IMR-90 (cell line): ENCODE results near the gene EFNB2. TPM values are rescaled to one million over a fixed set of nuclear protein-coding genes. Genes with fewer than 3 reads are reported as not detected.

Source experiments
- ATAC-seq: fragments of 200-7000 bp; cut with Tn5 transposase; 2 replicates; pipeline ENCODE4 v1.9.1; 2020; ENCODE audit warnings: low read depth, mild to moderate bottlenecking, moderate library complexity
- BruUV-seq: library from RNA; stranded (reverse); fragments of 400-500 nt; replicated peaks from 2 replicates; lab custom pipeline; 2021; lab: Mats Ljungman, UMichigan
- CTCF ChIA-PET: fragments of 300-600 bp; formaldehyde crosslinking; extraction: SDS; loops from one replicate; lab custom pipeline; 2021; ENCODE audit warnings: antibody characterized with exemption; lab: Yijun Ruan, JAX
- POLR2A ChIA-PET: fragments of 300-600 bp; sonication (Branson Sonifier 250); formaldehyde crosslinking; loops from one replicate; lab custom pipeline; 2022; ENCODE audit warnings: antibody characterized with exemption; ENCODE audit not compliant: unreplicated experiment; lab: Charles Lee
- DNase-seq: peaks from one replicate; pipeline ENCODE4 v3.0.0; 2013
- H2AFZ ChIP-seq: replicated peaks from 2 replicates; pipeline ENCODE3; 2013; ENCODE audit warnings: low read length, mild to moderate bottlenecking; ENCODE audit not compliant: poor library complexity
- H2AK5ac ChIP-seq: 2 replicates; pipeline ENCODE4 v1.6.1; 2013; ENCODE audit warnings: low read depth, low read length, inconsistent platforms
- H2AK9ac ChIP-seq: replicated peaks from 2 replicates; pipeline ENCODE3; 2013; ENCODE audit warnings: mild to moderate bottlenecking, low read depth, low read length, moderate library complexity; ENCODE audit not compliant: poor library complexity
- H2BK120ac ChIP-seq: 2 replicates; pipeline ENCODE4 v1.6.1; 2013; ENCODE audit warnings: low read depth, low read length, inconsistent platforms
- H2BK15ac ChIP-seq: 3 replicates; pipeline ENCODE4 v1.6.1; 2013; ENCODE audit warnings: low read depth, low read length, inconsistent platforms
- H2BK20ac ChIP-seq: 2 replicates; pipeline ENCODE4 v1.6.1; 2013; ENCODE audit warnings: low read depth, mild to moderate bottlenecking, inconsistent platforms, low read length, moderate library complexity
- H2BK5ac ChIP-seq: 2 replicates; pipeline ENCODE4 v1.6.1; 2013; ENCODE audit warnings: mild to moderate bottlenecking, low read depth, low read length, inconsistent platforms; ENCODE audit not compliant: poor library complexity, severe bottlenecking
- H3K14ac ChIP-seq: replicated peaks from 2 replicates; pipeline ENCODE4 v1.6.1; 2013; ENCODE audit warnings: low read depth, low read length, inconsistent platforms
- H3K18ac ChIP-seq: 2 replicates; pipeline ENCODE4 v1.6.1; 2013; ENCODE audit warnings: low read depth, low read length, control low read depth
- H3K23ac ChIP-seq: 2 replicates; pipeline ENCODE4 v1.6.1; 2013; ENCODE audit warnings: low read depth, low read length, inconsistent platforms
- H3K27ac ChIP-seq: 2 replicates; pipeline ENCODE4 v1.5.1; 2013; ENCODE audit warnings: mild to moderate bottlenecking, control low read depth, low read length; ENCODE audit not compliant: insufficient read depth
- H3K27me3 ChIP-seq: 2 replicates; pipeline ENCODE4 v1.6.1; 2013; ENCODE audit warnings: low read length; ENCODE audit not compliant: control insufficient read depth, insufficient read depth
- H3K36me3 ChIP-seq: 2 replicates; pipeline ENCODE4 v1.6.1; 2013; ENCODE audit warnings: low read length, mixed read lengths; ENCODE audit not compliant: control insufficient read depth, insufficient read depth
- H3K4ac ChIP-seq: 2 replicates; pipeline ENCODE4 v1.6.1; 2013; ENCODE audit warnings: low read depth, low read length, inconsistent platforms
- H3K4me1 ChIP-seq: 2 replicates; pipeline ENCODE4 v1.6.1; 2013; ENCODE audit warnings: low read length, mixed read lengths; ENCODE audit not compliant: control insufficient read depth, insufficient read depth
- H3K4me2 ChIP-seq: 2 replicates; pipeline ENCODE4 v1.6.1; 2013; ENCODE audit warnings: low read depth, mild to moderate bottlenecking, control low read depth, low read length, moderate library complexity
- H3K4me3 ChIP-seq: 2 replicates; pipeline ENCODE4 v1.5.1; 2013; ENCODE audit warnings: low read depth, mild to moderate bottlenecking, control low read depth, low read length, moderate library complexity; ENCODE audit not compliant: insufficient read depth
- H3K56ac ChIP-seq: 2 replicates; pipeline ENCODE4 v1.6.1; 2013; ENCODE audit warnings: low read length, inconsistent platforms; ENCODE audit not compliant: insufficient read depth; ENCODE audit errors: extremely low read depth
- H3K79me1 ChIP-seq, 2 experiments: 2 replicates each; pipeline ENCODE4 v1.6.1; 2013; ENCODE audit warnings: low read length in 2 of 2, inconsistent platforms in 1 of 2, low read depth in 1 of 2
- H3K9ac ChIP-seq: 2 replicates; pipeline ENCODE4 v1.6.1; 2013; ENCODE audit warnings: low read depth, low read length, control low read depth
- H3K9me1 ChIP-seq: 2 replicates; pipeline ENCODE4 v1.6.1; 2013; ENCODE audit warnings: low read length, inconsistent platforms; ENCODE audit not compliant: insufficient read depth
- H3K9me3 ChIP-seq: 2 replicates; pipeline ENCODE4 v1.6.1; 2013; ENCODE audit warnings: low read length; ENCODE audit not compliant: control insufficient read depth, insufficient read depth
- H4K20me1 ChIP-seq: 2 replicates; pipeline ENCODE4 v1.6.1; 2013; ENCODE audit warnings: low read length, inconsistent platforms; ENCODE audit not compliant: insufficient read depth
- H4K5ac ChIP-seq: 2 replicates; pipeline ENCODE4 v1.6.1; 2013; ENCODE audit warnings: mild to moderate bottlenecking, low read depth, low read length, control low read depth
- H4K8ac ChIP-seq, 2 experiments: 2 replicates each; pipeline ENCODE4 v1.6.1; 2013; ENCODE audit warnings: low read depth in 2 of 2, low read length in 2 of 2, control low read depth in 1 of 2, inconsistent platforms in 1 of 2
- H4K91ac ChIP-seq: 2 replicates; pipeline ENCODE4 v1.6.1; 2013; ENCODE audit warnings: low read depth, low read length, inconsistent platforms; ENCODE audit not compliant: insufficient read depth
- BHLHE40 ChIP-seq: fragments of 150-350 bp; IDR thresholded peaks from 2 replicates; pipeline ENCODE4 v1.6.1; 2016; ENCODE audit warnings: mild to moderate bottlenecking, low read depth, low read length
- CEBPB ChIP-seq: IDR thresholded peaks from 2 replicates; pipeline ENCODE4 v1.6.1; 2012; ENCODE audit warnings: low read depth, low read length, improper control_type of control experiment
- CHD1 ChIP-seq: IDR thresholded peaks from 2 replicates; pipeline ENCODE4 v1.6.1; 2012; ENCODE audit warnings: low read depth, low read length, improper control_type of control experiment
- CTCF ChIP-seq: conservative IDR thresholded peaks from 2 replicates; pipeline ENCODE4 v1.5.1; 2012; ENCODE audit warnings: mild to moderate bottlenecking, low read depth, low read length, improper control_type of control experiment
- FOS ChIP-seq: fragments of 150-350 bp; IDR thresholded peaks from 2 replicates; pipeline ENCODE4 v1.6.1; 2016; ENCODE audit warnings: low read depth, low read length
- MAFK ChIP-seq: IDR thresholded peaks from 2 replicates; pipeline ENCODE4 v1.6.1; 2012; ENCODE audit warnings: low read depth, low read length, improper control_type of control experiment
- MAZ ChIP-seq: IDR thresholded peaks from 2 replicates; pipeline ENCODE4 v1.6.1; 2012; ENCODE audit warnings: low read depth, mild to moderate bottlenecking, low read length, improper control_type of control experiment, moderate library complexity, borderline replicate concordance
- MXI1 ChIP-seq: IDR thresholded peaks from 2 replicates; pipeline ENCODE4 v1.6.1; 2012; ENCODE audit warnings: low read depth, mild to moderate bottlenecking, low read length, moderate library complexity, borderline replicate concordance
- NFE2L2 ChIP-seq: fragments of 150-350 bp; IDR thresholded peaks from 2 replicates; pipeline ENCODE4 v1.6.1; 2016; ENCODE audit warnings: low read depth, mild to moderate bottlenecking, low read length
- POLR2A ChIP-seq: IDR thresholded peaks from 2 replicates; pipeline ENCODE4 v1.6.1; 2012; ENCODE audit warnings: mild to moderate bottlenecking, low read depth, low read length
- RAD21 ChIP-seq: IDR thresholded peaks from 2 replicates; pipeline ENCODE4 v1.6.1; 2012; ENCODE audit warnings: low read length, improper control_type of control experiment
- RCOR1 ChIP-seq: IDR thresholded peaks from 2 replicates; pipeline ENCODE4 v1.6.1; 2012; ENCODE audit warnings: mild to moderate bottlenecking, low read length, improper control_type of control experiment; ENCODE audit not compliant: insufficient replicate concordance
- RFX5 ChIP-seq: IDR thresholded peaks from 2 replicates; pipeline ENCODE4 v1.8.0; 2012; ENCODE audit warnings: low read depth, mild to moderate bottlenecking, low read length, moderate library complexity
- SMC3 ChIP-seq: fragments of 150-350 bp; IDR thresholded peaks from 2 replicates; pipeline ENCODE4 v1.6.1; 2016; ENCODE audit warnings: low read depth, mild to moderate bottlenecking, antibody characterized with exemption, low read length, moderate library complexity
- USF2 ChIP-seq: fragments of 150-350 bp; IDR thresholded peaks from 2 replicates; pipeline ENCODE4 v1.6.1; 2017; ENCODE audit warnings: mild to moderate bottlenecking, antibody characterized with exemption, low read length, low read depth
- WGBS, 2 experiments: methylation state at CpG; one replicate each; pipeline versions ENCODE4 v1.1.5 to v1.1.7; 2013; ENCODE audit warnings: missing lambda C conversion rate in 2 of 2; ENCODE audit not compliant: insufficient read length in 1 of 2; ENCODE audit errors: extremely low coverage in 2 of 2; 5-methylcytosine and 5-hydroxymethylcytosine counted together
- dilution Hi-C: fragments of 300-500 bp; cut with HindIII; formaldehyde crosslinking; loops from one replicate; pipeline ENCODE4 v1.14.3; 2018; ENCODE audit warnings: low sequenced_read_pairs; ENCODE audit not compliant: unreplicated experiment
- in situ Hi-C: fragments of 300-500 bp; cut with MboI; formaldehyde crosslinking; loops from 3 replicates; pipeline ENCODE4 v1.14.3; 2019; ENCODE audit warnings: low sequenced_read_pairs, inconsistent platforms, mixed read lengths
- intact Hi-C: fragments of 100-400 bp; cut with micrococcal nuclease; formaldehyde crosslinking; loops from 2 replicates; pipeline ENCODE4 v1.10.0; 2022
- polyA plus RNA-seq, 3 experiments: library from polyadenylated mRNA; depleted of rRNA; stranded (reverse); fragments of >200 nt; gene quantifications; 2 replicates each; pipeline ENCODE4 v1.2.3, GENCODE V29; 2012; ENCODE audit warnings: low replicate concordance in 1 of 3
- total RNA-seq: library from RNA; depleted of rRNA; stranded (reverse); fragments of >200 nt; gene quantifications from 2 replicates; pipeline ENCODE4 v1.2.3, GENCODE V29; 2012
- TF ChIP-seq, protein P1 (sequence below): fragments of 150-350 bp; IDR thresholded peaks from 2 replicates; pipeline ENCODE4 v1.6.1; 2016; ENCODE audit warnings: low read depth, mild to moderate bottlenecking, low read length, moderate library complexity, borderline replicate concordance

EFNB2 gene
- total and polyA plus RNA-seq, 2 of the 4 experiments (the other 2 are of a cell fraction): 5.4 to 6.0 TPM

DNA sequence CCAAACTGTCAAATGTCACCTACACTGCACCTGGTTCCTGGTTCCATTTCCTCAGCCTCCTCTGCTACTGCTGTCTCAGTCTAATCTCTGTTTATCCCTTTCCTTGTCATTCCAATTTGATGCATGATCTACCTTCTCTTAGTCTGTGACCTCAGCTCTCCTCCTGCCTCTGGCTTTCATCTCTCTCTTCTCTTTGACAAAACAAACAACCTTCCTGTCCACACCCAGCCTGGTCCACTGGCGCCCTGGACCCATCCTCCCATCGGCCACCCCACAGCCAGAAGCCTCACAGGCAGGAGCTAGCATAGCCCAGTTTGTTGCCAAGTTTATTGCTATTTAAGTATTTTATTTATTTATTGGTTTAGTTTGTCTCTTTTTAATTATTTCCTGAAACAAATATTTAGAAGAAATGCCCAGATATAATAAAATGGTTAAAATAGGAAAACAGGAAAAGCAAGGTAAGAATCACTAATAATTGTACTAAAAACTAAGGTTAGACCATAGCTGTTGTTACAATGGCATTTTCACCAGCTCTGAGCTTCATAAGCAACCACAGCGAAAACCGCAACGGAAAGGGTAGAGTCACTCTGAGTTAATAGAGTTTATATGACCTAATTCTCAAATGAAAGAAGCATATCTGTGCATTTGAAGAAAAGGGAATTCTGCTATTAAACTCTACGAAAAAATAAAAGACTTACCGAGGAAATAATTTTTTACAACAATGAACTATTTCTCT lies 68.6 kb downstream of the EFNB2 start:
- intact Hi-C loops: no loop called here
- no peak for ATAC-seq
- no peak overlapping the region for H4K5ac ChIP-seq
- no peak overlapping the region for H3K4me3 ChIP-seq
- H3K27ac ChIP-seq: no peak overlapping the region
- no peak overlapping the region for H3K14ac ChIP-seq
- H2BK20ac ChIP-seq: no peak overlapping the region
- H3K9me3 ChIP-seq: no peaks in the 10 kb centered on the region
- ChIA-PET POLR2A (no interaction called here), CTCF (interaction anchor here (0.8 kb wide), 1 partner anchor 11 kb away, joined by 3 read pairs; no protein-coding TSS in a partner anchor)
- no TSS peak for BruUV-seq
- no peak overlapping the region for H3K4me2 ChIP-seq
- no peak for TF ChIP-seq RFX5
- TF ChIP-seq, protein P1, sequence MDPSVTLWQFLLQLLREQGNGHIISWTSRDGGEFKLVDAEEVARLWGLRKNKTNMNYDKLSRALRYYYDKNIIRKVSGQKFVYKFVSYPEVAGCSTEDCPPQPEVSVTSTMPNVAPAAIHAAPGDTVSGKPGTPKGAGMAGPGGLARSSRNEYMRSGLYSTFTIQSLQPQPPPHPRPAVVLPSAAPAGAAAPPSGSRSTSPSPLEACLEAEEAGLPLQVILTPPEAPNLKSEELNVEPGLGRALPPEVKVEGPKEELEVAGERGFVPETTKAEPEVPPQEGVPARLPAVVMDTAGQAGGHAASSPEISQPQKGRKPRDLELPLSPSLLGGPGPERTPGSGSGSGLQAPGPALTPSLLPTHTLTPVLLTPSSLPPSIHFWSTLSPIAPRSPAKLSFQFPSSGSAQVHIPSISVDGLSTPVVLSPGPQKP: no peak
- TF ChIP-seq MXI1: no peak
- no peak for TF ChIP-seq MAFK
- TF ChIP-seq CTCF: no peak
- no peak for TF ChIP-seq USF2
- TF ChIP-seq CHD1: no peak
- no peak for TF ChIP-seq SMC3
- TF ChIP-seq RAD21: no peak
- no peak for TF ChIP-seq MAZ
- TF ChIP-seq CEBPB: no peak
- no peak for TF ChIP-seq FOS
- TF ChIP-seq NFE2L2: no peak
- TF ChIP-seq POLR2A: no peak
- TF ChIP-seq RCOR1: no peak
- TF ChIP-seq BHLHE40: no peak
- in situ Hi-C loops: no loop called here
- no CpG with 5 or more reads among the region's 7 CpGs for WGBS, 2 experiments
- H3K56ac ChIP-seq: no peak overlapping the region
- H2AK5ac ChIP-seq: no peak overlapping the region
- no peak overlapping the region for H2BK15ac ChIP-seq
- no peak overlapping the region for H3K9ac ChIP-seq
- no peaks in the 10 kb centered on the region for H3K79me1 ChIP-seq
- no peak overlapping the region for H2AFZ ChIP-seq
- H3K36me3 ChIP-seq: no peaks in the 10 kb centered on the region
- no peaks in the 10 kb centered on the region for H3K4me1 ChIP-seq
- peaks cover 2% of the 10 kb centered on the region; the same call in 1 of the 2 replicates for H3K27me3 ChIP-seq
- H3K9me1 ChIP-seq: no peaks in the 10 kb centered on the region
- no peak overlapping the region for H3K4ac ChIP-seq
- no peak overlapping the region for H4K8ac ChIP-seq
- H3K23ac ChIP-seq: no peak overlapping the region
- no peak for DNase-seq
- H2AK9ac ChIP-seq: no peak overlapping the region
- no peaks in the 10 kb centered on the region for H4K20me1 ChIP-seq
- no peak overlapping the region for H2BK5ac ChIP-seq
- dilution Hi-C loops: no loop called here
- no peak overlapping the region for H4K91ac ChIP-seq
- no peak overlapping the region for H3K18ac ChIP-seq
- no peak overlapping the region for H2BK120ac ChIP-seq
